SK-N-SH treated with all-trans-retinoic acid at 6 μM for 48 hours (cell line): ENCODE results near the gene NAA30.

Source experiments
- ARNTL ChIP-seq: fragments of 450-650 bp; formaldehyde crosslinking; IDR thresholded peaks from 2 replicates; pipeline ENCODE4 v1.5.0; 2020; ENCODE audit warnings: low read depth, mild to moderate bottlenecking, moderate library complexity, borderline replicate concordance
- BACH2 ChIP-seq: fragments of 250-450 bp; sonication (Bioruptor Pico); IDR thresholded peaks from 2 replicates; pipeline ENCODE4 v1.9.0; 2021; ENCODE audit warnings: mild to moderate bottlenecking, borderline replicate concordance
- CSDC2 ChIP-seq: fragments of 250-450 bp; sonication (Bioruptor Pico); IDR thresholded peaks from 2 replicates; pipeline ENCODE4 v1.5.0; 2020; ENCODE audit warnings: mild to moderate bottlenecking, moderate library complexity
- GLIS3 ChIP-seq: fragments of 250-450 bp; sonication (Bioruptor Pico); IDR thresholded peaks from 2 replicates; pipeline ENCODE4 v1.5.0; 2020; ENCODE audit warnings: mild to moderate bottlenecking, moderate library complexity
- ISL1 ChIP-seq: fragments of 250-450 bp; sonication (Bioruptor Pico); IDR thresholded peaks from 2 replicates; pipeline ENCODE4 v2.1.2; 2022; ENCODE audit warnings: mild to moderate bottlenecking, moderate library complexity
- RARB ChIP-seq: fragments of 250-450 bp; sonication (Bioruptor Pico); IDR thresholded peaks from 2 replicates; pipeline ENCODE4 v1.8.0; 2021; ENCODE audit warnings: mild to moderate bottlenecking, moderate library complexity
- ZFP3 ChIP-seq: fragments of 250-450 bp; sonication (Bioruptor Pico); IDR thresholded peaks from 2 replicates; pipeline ENCODE4 v1.5.0; 2020; ENCODE audit warnings: mild to moderate bottlenecking, moderate library complexity
- ZNF70 ChIP-seq: fragments of 450-650 bp; formaldehyde crosslinking; IDR thresholded peaks from 2 replicates; pipeline ENCODE4 v1.5.0; 2020; ENCODE audit warnings: mild to moderate bottlenecking, moderate library complexity
- TF ChIP-seq, protein P1 (sequence below): fragments of 250-450 bp; sonication (Bioruptor Pico); IDR thresholded peaks from 2 replicates; pipeline ENCODE4 v1.5.1; 2020; ENCODE audit warnings: low read depth, mild to moderate bottlenecking, moderate library complexity
- TF ChIP-seq, protein P2 (sequence below): fragments of 250-450 bp; sonication (Bioruptor Pico); IDR thresholded peaks from 2 replicates; pipeline ENCODE4 v1.5.0; 2020; ENCODE audit warnings: mild to moderate bottlenecking, moderate library complexity

DNA sequence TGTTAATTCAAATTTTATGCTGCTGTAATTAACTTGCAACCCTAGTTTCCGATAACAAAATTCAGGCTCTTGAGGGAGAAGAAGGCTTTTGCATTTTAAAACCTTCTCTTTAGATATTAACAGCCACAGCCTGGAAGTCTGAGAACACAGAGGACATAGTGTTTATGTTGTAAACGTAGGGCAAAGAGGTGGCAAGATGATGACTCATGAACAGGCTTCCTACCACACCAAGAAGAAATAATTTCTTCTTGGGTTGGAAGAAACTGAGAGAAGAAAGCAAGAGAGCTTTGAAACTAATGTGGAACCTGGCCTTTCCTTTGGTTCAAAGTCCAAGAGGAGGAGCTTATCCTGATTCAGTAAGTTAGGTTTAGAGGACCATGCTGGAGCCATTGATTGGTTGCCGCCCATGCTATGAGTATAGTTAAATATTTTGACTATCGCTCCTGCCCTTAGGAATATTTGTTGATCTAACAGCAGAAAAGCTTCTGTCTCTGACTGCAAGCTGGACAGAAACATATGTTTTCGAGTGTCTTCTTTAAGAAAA lies 71.5 kb downstream of the NAA30 start:
- TF ChIP-seq ZFP3 (CRISPR knock-in tag): no peak
- TF ChIP-seq, protein P1, sequence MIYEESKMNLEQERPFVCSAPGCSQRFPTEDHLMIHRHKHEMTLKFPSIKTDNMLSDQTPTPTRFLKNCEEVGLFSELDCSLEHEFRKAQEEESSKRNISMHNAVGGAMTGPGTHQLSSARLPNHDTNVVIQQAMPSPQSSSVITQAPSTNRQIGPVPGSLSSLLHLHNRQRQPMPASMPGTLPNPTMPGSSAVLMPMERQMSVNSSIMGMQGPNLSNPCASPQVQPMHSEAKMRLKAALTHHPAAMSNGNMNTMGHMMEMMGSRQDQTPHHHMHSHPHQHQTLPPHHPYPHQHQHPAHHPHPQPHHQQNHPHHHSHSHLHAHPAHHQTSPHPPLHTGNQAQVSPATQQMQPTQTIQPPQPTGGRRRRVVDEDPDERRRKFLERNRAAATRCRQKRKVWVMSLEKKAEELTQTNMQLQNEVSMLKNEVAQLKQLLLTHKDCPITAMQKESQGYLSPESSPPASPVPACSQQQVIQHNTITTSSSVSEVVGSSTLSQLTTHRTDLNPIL (CRISPR knock-in tag): no peak
- TF ChIP-seq, protein P2, sequence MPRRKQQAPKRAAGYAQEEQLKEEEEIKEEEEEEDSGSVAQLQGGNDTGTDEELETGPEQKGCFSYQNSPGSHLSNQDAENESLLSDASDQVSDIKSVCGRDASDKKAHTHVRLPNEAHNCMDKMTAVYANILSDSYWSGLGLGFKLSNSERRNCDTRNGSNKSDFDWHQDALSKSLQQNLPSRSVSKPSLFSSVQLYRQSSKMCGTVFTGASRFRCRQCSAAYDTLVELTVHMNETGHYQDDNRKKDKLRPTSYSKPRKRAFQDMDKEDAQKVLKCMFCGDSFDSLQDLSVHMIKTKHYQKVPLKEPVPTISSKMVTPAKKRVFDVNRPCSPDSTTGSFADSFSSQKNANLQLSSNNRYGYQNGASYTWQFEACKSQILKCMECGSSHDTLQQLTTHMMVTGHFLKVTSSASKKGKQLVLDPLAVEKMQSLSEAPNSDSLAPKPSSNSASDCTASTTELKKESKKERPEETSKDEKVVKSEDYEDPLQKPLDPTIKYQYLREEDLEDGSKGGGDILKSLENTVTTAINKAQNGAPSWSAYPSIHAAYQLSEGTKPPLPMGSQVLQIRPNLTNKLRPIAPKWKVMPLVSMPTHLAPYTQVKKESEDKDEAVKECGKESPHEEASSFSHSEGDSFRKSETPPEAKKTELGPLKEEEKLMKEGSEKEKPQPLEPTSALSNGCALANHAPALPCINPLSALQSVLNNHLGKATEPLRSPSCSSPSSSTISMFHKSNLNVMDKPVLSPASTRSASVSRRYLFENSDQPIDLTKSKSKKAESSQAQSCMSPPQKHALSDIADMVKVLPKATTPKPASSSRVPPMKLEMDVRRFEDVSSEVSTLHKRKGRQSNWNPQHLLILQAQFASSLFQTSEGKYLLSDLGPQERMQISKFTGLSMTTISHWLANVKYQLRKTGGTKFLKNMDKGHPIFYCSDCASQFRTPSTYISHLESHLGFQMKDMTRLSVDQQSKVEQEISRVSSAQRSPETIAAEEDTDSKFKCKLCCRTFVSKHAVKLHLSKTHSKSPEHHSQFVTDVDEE (CRISPR knock-in tag): no peak
- no peak for TF ChIP-seq ARNTL (CRISPR knock-in tag)
- no peak for TF ChIP-seq CSDC2 (CRISPR knock-in tag)
- TF ChIP-seq GLIS3: no peak
- TF ChIP-seq BACH2: no peak
- TF ChIP-seq RARB (CRISPR knock-in tag): no peak
- TF ChIP-seq ISL1: no peak
- TF ChIP-seq ZNF70: no peak
